Lung (tissue), 12 donors: ENCODE results near the gene YWHAB. TPM values are rescaled to one million over a fixed set of nuclear protein-coding genes. Genes with fewer than 3 reads are reported as not detected.

Source experiments
- ATAC-seq: fragments of 200-7000 bp; cut with Tn5 transposase; one replicate; pipeline ENCODE4 v1.9.1; 2020; ENCODE audit warnings: moderate number of reproducible peaks; ENCODE audit not compliant: insufficient read depth, low FRiP score
- DNase-seq, 3 donors: peaks; one replicate each; pipeline ENCODE4 v3.0.0-alpha.2; 2013 to 2017
- H3K27ac ChIP-seq, 2 donors: one replicate each; pipeline ENCODE4 v1.5.1; 2013; ENCODE audit warnings: mild to moderate bottlenecking in 2 of 2, moderate library complexity in 2 of 2, control low read depth in 1 of 2, inconsistent platforms in 1 of 2, low read depth in 1 of 2, low read length in 1 of 2
- H3K27me3 ChIP-seq, 3 donors: one replicate each; pipeline ENCODE4 v1.5.1; 2013; ENCODE audit warnings: low read length in 2 of 3; ENCODE audit not compliant: control insufficient read depth in 3 of 3, insufficient read depth in 3 of 3
- H3K36me3 ChIP-seq, 4 donors: one replicate each; pipeline ENCODE4 v1.5.1; 2013; ENCODE audit warnings: low read length in 4 of 4, mild to moderate bottlenecking in 1 of 4, moderate library complexity in 1 of 4; ENCODE audit not compliant: control insufficient read depth in 4 of 4, insufficient read depth in 4 of 4
- H3K4me1 ChIP-seq, 5 donors: one replicate each; pipeline ENCODE4 v1.5.1; 2013; ENCODE audit warnings: low read length in 5 of 5, mild to moderate bottlenecking in 2 of 5, moderate library complexity in 1 of 5; ENCODE audit not compliant: control insufficient read depth in 5 of 5, insufficient read depth in 5 of 5
- H3K4me3 ChIP-seq: one replicate; pipeline ENCODE4 v1.5.1; 2013; ENCODE audit warnings: mild to moderate bottlenecking, control low read depth, moderate library complexity
- H3K9ac ChIP-seq, 2 donors: one replicate each; pipeline ENCODE4 v1.5.1; 2013; ENCODE audit warnings: low read length in 2 of 2, control low read depth in 1 of 2; ENCODE audit not compliant: insufficient read depth in 1 of 2
- H3K9me3 ChIP-seq, 4 donors: one replicate each; pipeline ENCODE4 v1.5.1; 2013; ENCODE audit warnings: low read length in 3 of 4, mild to moderate bottlenecking in 1 of 4, moderate library complexity in 1 of 4; ENCODE audit not compliant: control insufficient read depth in 4 of 4, insufficient read depth in 3 of 4
- CTCF ChIP-seq: IDR thresholded peaks from 2 replicates; pipeline ENCODE4 v1.5.1; 2012; ENCODE audit warnings: mild to moderate bottlenecking; ENCODE audit errors: control extremely low read depth, extremely low read depth
- WGBS, 2 donors: extraction: QIAGEN DNeasy Blood & Tissue Kit; methylation state at CpG; one replicate each; pipeline ENCODE4 v1.1.7; 2013; 5-methylcytosine and 5-hydroxymethylcytosine counted together
- polyA plus RNA-seq, 2 donors: library from polyadenylated mRNA; stranded (reverse); fragments of 200-250 nt; gene quantifications; one replicate each; pipeline ENCODE4 v1.2.1, GENCODE V29; 2013
- total RNA-seq, 2 donors: library from RNA; depleted of rRNA in 1 of 2; stranded (reverse); fragments of >200 nt in 1 of 2; gene quantifications; one replicate each; pipeline ENCODE4 v1.2.1, GENCODE V29; 2014 to 2021
- donor health status: control.
- donor health status: control.
- donor health status: Bipolar disorder and iron deficiency.
- donor health status: healthy.
- donor health status: DM: yes; HTN: yes; CAD: no.

Gene YWHAB
- total and polyA plus RNA-seq, 4 donors: 69.0 to 186 (median 125) TPM

GRCh38 chr20:44936510-44936909, 51.0 kb downstream of the YWHAB start:
- 96 to 98% methylated on average over 10 of the region's 10 CpGs for WGBS, 2 donors
- no peaks in the 10 kb centered on the region for H3K4me1 ChIP-seq
- peaks cover 2 to 35% (median 15%) of the 10 kb centered on the region in 4 donors for H3K36me3 ChIP-seq
- H3K9me3 ChIP-seq: no peaks in the 10 kb centered on the region
- no peak for TF ChIP-seq CTCF
- DNase-seq: no peak
- ATAC-seq: no peak
- no peak overlapping the region for H3K27ac ChIP-seq
- H3K9ac ChIP-seq: no peak overlapping the region
- no peaks in the 10 kb centered on the region for H3K27me3 ChIP-seq
- H3K4me3 ChIP-seq: no peak overlapping the region

GRCh38 chr20:44938637-44939036, 53.1 kb downstream of the YWHAB start:
- Histone ChIP-seq H3K36me3 (peaks cover 11 to 41% (median 22%) of the 10 kb centered on the region in 4 donors), H3K9me3 (no peaks in the 10 kb centered on the region), H3K27ac (no peak overlapping the region), H3K4me3 (no peak overlapping the region), H3K9ac (no peak overlapping the region), H3K4me1 (no peaks in the 10 kb centered on the region), H3K27me3 (no peaks in the 10 kb centered on the region)
- DNase-seq (no peak), ATAC-seq (no peak)
- WGBS, 2 donors: 74 to 82% methylated on average over 9 of the region's 9 CpGs
- TF ChIP-seq CTCF: no peak

GRCh38 chr20:44941120-44941691, 55.7 kb downstream of the YWHAB start:
- H3K9ac ChIP-seq: no peak overlapping the region
- no peaks in the 10 kb centered on the region for H3K4me1 ChIP-seq
- no peaks in the 10 kb centered on the region for H3K27me3 ChIP-seq
- no peak overlapping the region for H3K4me3 ChIP-seq
- DNase-seq: no peak
- H3K27ac ChIP-seq: no peak overlapping the region
- TF ChIP-seq CTCF: no peak
- H3K36me3 ChIP-seq: peaks cover 11 to 43% (median 26%) of the 10 kb centered on the region in 4 donors
- 90 to 92% methylated on average over 7 of the region's 7 CpGs for WGBS, 2 donors
- no peaks in the 10 kb centered on the region for H3K9me3 ChIP-seq
- ATAC-seq: no peak
